ENCODE measurements around the gene MAMSTR.
"Not testable (repeated sequence)": the region's sequence is repeated elsewhere in the genome, so short reads cannot be mapped to it uniquely, and the experiment has no call there.

MAMSTR gene

DNA sequence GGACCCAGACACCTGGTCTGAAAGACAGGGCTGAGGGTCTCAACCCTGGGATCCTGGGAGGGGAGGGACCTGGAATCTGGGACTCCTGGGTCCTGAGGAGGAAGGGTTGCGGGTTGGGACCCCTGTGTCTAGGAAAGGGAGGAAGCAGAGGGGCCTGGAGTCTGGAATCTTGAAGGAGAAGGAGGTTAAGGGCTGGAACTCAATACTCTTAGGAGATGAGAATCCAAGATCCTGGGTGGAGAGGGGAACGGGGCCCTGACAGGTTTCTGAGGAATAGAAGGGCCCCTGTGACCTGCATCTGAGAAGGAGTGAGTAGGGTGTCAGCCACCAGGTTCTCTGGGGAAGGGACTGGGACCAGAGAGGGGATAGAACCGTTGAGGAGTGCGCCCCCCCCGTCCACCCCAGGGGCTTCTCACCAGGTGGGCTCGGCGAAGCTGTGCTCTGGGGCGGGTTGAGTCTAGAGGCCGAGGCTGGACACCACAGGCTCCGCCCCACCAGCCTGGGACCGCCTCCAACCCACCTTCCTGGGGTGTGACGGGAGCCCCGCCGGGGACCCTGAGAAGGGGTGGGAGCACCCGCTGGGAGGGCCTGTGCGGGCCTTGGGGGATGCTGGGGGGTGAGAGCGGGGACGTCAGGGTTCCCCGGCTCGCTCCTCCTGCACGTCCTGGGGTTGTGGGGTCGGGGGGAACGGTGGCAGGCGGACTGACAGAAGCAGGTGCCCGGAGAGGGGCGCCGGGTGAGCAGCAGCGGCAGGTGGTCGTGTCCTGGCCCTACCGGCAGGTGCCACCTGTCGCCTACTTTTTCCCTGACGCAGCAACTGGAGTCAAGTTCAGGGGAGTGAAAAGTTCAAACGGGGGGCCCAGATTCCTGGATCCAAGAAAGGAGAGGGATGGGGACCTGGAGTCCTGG, at the start of gene MAMSTR:
TSS of gene MAMSTR (minus strand) at position 463 of the 909 bp plus-strand sequence. CDS start 694 bp downstream, outside the sequence.
- DNase-seq = no peak

GRCh38 chr19:48768994-48769713, 49.6 kb upstream of the MAMSTR start:
- no peak for DNase-seq

- not testable (repeated sequence) for DNase-seq
These were observed 48.7 kb upstream of the MAMSTR start for GRCh38 chr19:48768171-48768753.

GRCh38 chr19:48765816-48766215, 46.3 kb upstream of the MAMSTR start:
- DNase-seq = not testable (repeated sequence)

- no peak for DNase-seq
These were observed 41.1 kb upstream of the MAMSTR start for GRCh38 chr19:48760504-48761205.

- DNase-seq = no peak
These were observed 38.2 kb upstream of the MAMSTR start for GRCh38 chr19:48757741-48758144.

- no peak for DNase-seq
These were observed 37.7 kb upstream of the MAMSTR start for GRCh38 chr19:48757089-48757675.

DNA sequence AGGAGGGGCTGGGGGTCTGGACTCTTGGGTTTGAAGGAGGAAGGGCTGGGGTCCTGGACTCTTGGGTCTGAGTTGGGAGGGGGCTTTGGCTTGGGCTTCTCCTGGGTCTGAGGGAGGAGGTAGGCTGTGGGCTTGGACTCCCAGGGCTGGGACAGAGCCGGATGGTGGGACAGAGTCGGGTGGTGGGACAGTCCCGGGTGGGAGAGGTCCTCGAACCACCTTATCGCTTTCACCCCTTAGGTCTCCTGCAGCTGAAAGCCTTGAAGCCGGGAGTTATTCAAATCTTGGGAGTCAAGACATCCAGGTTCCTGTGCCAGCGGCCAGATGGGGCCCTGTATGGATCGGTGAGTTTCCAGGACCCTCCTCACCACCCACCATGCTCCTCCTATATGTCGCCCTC, 37.2 kb upstream of the MAMSTR start:
- no peak for DNase-seq

DNA sequence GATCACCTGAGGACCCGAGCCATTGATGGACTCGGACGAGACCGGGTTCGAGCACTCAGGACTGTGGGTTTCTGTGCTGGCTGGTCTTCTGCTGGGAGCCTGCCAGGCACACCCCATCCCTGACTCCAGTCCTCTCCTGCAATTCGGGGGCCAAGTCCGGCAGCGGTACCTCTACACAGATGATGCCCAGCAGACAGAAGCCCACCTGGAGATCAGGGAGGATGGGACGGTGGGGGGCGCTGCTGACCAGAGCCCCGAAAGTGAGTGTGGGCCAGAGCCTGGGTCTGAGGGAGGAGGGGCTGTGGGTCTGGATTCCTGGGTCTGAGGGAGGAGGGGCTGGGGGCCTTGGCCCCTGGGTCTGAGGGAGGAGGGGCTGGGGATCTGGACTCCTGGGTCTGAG, 36.7 kb upstream of the MAMSTR start:
- DNase-seq = no peak

DNA sequence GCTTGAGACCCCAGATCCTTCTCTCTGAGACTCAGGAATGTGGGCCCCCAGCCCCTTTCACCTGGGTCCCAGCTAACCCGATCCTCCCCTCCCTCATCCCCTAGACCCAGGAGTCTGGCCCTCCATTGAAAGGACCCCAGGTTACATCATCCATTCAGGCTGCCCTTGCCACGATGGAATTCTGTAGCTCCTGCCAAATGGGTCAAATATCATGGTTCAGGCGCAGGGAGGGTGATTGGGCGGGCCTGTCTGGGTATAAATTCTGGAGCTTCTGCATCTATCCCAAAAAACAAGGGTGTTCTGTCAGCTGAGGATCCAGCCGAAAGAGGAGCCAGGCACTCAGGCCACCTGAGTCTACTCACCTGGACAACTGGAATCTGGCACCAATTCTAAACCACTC, 36.3 kb upstream of the MAMSTR start:
- no peak for DNase-seq

GRCh38 chr19:48755084-48755641, 35.6 kb upstream of the MAMSTR start, which contains the start of gene FGF21:
Gene FGF21 (plus strand): TSS chr19:48755524. CDS start chr19:48756237, 713 bp downstream.
- DNase-seq = no peak

- DNase-seq = peak; percentile 82
These were observed 33.2 kb upstream of the MAMSTR start, which contains the start of gene FUT1 for GRCh38 chr19:48752496-48753365. Gene FUT1 (minus strand): TSS chr19:48752641. CDS start chr19:48751281, 1,360 bp downstream.

- DNase-seq = no peak
These were observed 32.4 kb upstream of the MAMSTR start for GRCh38 chr19:48751845-48752495.

DNA sequence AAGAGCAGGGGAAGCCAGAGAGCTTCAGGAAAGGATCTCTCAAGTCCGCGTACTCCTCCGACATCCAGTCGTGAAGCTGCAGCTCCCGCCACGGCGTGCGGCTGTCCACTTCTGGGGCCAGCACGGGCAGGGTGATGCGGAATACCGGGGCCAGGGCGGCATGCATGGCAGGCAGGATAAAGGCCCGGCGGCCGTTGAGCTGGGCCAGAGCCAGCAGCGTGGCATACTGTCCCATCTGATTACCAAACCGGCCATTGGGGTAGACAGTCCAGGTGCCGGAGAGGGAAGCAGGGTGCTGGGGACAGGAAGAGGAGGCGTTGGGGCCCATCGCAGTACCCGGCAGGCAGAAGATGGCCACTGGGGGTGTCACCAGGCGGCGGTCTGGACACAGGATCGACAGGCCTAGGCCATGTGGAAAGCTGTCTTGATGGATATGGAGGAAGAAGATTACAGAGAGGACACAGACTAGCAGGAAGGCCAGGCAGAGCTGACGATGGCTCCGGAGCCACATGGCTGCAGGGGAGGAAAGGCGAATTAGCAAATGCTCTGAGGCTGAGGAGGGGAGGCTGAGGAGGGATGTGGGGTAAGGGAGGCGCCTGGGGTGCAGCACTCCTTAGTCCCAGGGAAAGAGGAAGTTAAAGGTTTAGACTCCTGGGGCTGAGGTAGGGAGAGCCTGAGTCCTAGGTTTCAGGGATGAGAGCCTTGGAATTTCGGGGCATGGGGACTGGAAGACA, 31.4 kb upstream of the MAMSTR start:
- no peak for DNase-seq

DNA sequence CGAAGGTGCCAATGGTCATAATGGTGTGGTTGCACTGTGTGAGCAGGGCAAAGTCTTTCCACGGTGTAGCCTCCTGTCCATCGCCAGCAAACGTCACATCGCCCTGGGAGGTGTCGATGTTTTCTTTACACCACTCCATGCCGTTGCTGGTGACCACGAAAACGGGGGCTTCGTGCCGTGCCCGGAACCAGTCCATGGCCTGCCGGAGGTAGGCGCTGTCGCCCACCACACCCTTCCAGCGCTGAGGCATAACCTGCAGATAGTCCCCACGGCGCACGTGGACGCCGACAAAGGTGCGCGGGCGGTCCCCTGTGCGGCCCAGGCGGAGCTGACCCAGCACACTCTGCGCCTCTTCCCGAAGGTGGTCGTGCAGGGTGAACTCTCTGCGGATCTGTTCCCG, 30.8 kb upstream of the MAMSTR start:
- no peak for DNase-seq

- DNase-seq = no peak
These were observed 30.2 kb upstream of the MAMSTR start for GRCh38 chr19:48749571-48750198.

GRCh38 chr19:48746738-48747575, 27.4 kb upstream of the MAMSTR start, which contains the start of gene IZUMO1:
Gene IZUMO1 (minus strand): TSS chr19:48746909. CDS start chr19:48745859, 1,050 bp downstream.
- DNase-seq = peak; percentile 92

GRCh38 chr19:48746110-48746509, 26.6 kb upstream of the MAMSTR start:
- DNase-seq = no peak
